ENCODE measurements around the gene CLCN7. TPM values are rescaled to one million over a fixed set of nuclear protein-coding genes. Genes with fewer than 3 reads are reported as not detected.
A peak's percentile ranks its signal among the peaks of the same experiment; 100 is the strongest.

The CLCN7 gene
- total and polyA plus RNA-seq, 2 of the 8 experiments (the other 6 are each of a cell fraction or from before 2014, with no cell fraction given) = 38.6 to 81.5 TPM

GRCh38 chr16:1474796-1475551 lies at the start of gene CLCN7 (continued):
- TF ChIP-seq CHD7 (IDR thresholded peaks at IDR 0.05; ENCODE audit: insufficient replicate concordance, low read length) (no peak), HDAC2 (IDR thresholded peaks at IDR 0.05; ENCODE audit: borderline replicate concordance in 1 of 2, low read depth in 2 of 2, low read length in 2 of 2) (peak in 1 of 2 experiments; percentile 78; a peak in 2 of 4 replicates), MAFK (IDR thresholded peaks at IDR 0.05; ENCODE audit: low read depth, low read length) (no peak), NRF1 (IDR thresholded peaks at IDR 0.05; ENCODE audit: low read depth, low read length) (no peak), POLR2A (IDR thresholded peaks at IDR 0.05; ENCODE audit: control extremely low read depth in 1 of 2, low read depth in 2 of 2, low read length in 2 of 2) (peak in 1 of 2 experiments; percentile 86; a peak in 2 of 3 replicates), SIN3A (conservative IDR thresholded peaks at IDR 0.05 in 1 of 2, IDR thresholded peaks at IDR 0.05 in 1 of 2; ENCODE audit: low read depth in 1 of 2, low read length in 2 of 2) (peak; percentile 81; a peak in 2 of 4 replicates), TAF1 (IDR thresholded peaks at IDR 0.05; ENCODE audit: low read depth, low read length) (peak; percentile 78), RNF2 (IDR thresholded peaks at IDR 0.05; ENCODE audit: borderline replicate concordance, low read depth, low read length, missing control alignments, poor library complexity, severe bottlenecking) (peak; percentile 48)
